Cardiac fibroblast (primary cell): ENCODE measurements around the gene FAM131B.

Experiments used
- DNase-seq, 2 donors: peaks; one replicate each; pipeline versions ENCODE4 v3.0.0 to v3.0.0-alpha.2; 2010; ENCODE audit warnings: low read depth in 2 of 2
- H3K4me3 ChIP-seq, 2 donors: replicated peaks in 1 of 2; 1 replicate in 1 of 2; 2 replicates in 1 of 2; pipeline ENCODE4 v1.5.1; 2011; ENCODE audit warnings: low read depth in 2 of 2, low read length in 2 of 2, mild to moderate bottlenecking in 2 of 2, moderate library complexity in 1 of 2
- CTCF ChIP-seq: IDR thresholded peaks from one replicate; pipeline ENCODE4 v1.5.1; 2011; ENCODE audit warnings: low read depth, mild to moderate bottlenecking, low read length, inconsistent platforms

Gene FAM131B

DNA sequence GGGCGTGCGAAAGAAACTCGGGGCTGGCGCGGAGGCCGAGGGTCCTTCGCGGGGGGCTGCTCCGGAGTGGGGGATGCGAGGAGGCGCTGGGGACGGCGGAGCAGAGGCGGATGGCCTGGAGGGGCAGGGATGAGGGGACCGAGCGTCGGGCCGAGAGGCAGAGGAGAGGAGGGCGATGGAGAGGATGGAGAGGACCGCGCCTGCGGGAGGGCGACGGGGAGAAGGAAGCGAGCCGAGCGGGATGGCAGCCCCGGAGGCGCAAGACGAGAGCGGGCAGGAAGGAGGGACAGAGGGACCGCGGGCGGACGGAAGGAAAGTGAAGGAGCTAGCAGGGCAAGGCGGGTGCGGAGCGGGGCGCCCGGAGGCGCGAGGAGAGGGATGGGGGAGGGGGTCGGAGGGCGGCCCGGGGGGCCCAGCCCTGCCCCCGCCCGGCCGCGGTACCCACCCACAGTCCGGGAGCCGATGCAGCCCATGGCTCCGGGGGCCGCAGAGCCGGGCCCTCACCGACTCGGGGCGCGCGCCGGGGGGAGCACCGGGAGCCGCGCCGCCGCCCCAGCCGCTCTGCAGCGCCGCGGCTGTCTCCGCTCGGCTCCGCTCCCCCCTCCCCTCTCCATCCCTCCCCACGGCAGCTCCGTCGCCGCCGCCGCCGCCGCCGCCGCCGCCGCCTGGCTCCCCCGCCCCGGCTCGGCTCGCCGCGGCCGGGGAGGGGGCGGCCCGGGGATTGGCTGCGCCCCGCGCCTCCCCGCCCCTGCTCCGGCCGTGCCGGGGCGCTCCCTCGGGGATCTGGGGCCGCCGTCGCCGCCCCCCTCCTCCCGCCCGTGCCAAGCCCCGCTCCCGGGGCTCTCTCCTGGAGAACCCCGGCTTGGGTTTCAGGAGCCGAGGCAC is at the start of gene FAM131B:
TSS of gene FAM131B (minus strand) at position 583 of the 885 bp plus-strand sequence. CDS start at position 473, 110 bp downstream.
- peak within 1 kb of the TSS; percentile 52 to 54 for H3K4me3 ChIP-seq
- no peak for DNase-seq
- no peak for TF ChIP-seq CTCF

GRCh38 chr7:143411976-143412708 is 49.6 kb upstream of the FAM131B start:
- H3K4me3 ChIP-seq = no peak overlapping the region

DNA sequence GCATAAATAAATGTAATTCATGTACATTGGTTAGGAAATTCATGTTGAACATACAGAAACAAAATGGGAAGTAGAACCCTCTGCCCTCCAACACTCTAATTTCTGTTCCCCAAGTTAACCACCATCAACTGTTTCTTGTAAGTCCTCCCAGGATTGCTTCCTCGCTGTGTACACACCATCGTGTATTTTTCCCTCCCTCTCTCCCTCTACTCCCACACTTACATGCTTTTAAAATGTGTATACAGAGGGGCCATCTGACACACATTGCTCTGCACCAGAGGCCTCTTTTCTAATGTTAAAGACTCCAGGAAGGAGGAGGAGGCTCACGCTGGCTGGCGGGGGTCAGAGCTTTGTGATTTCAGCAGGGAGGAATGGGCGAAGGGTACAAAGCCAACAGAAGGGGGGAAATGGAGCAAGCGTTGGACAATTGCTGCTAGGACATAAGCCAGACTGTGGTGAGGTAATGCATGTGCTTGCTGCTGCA is 48.0 kb upstream of the FAM131B start:
- DNase-seq = peak; percentile 74 to 78
- H3K4me3 ChIP-seq = no peak overlapping the region
- TF ChIP-seq CTCF = no peak

More at GRCh38 chr7:143411976-143412708, 49.6 kb upstream of the FAM131B start:
- TF ChIP-seq CTCF = no peak
- no peak for DNase-seq

GRCh38 chr7:143408686-143409561 is 46.4 kb upstream of the FAM131B start, which contains the start of gene EPHA1:
Gene EPHA1, minus strand, starts transcription at chr7:143408856. Its CDS starts 51 bp downstream, at chr7:143408805.
- DNase-seq = peak in 1 of 2 donors; percentile 16
- TF ChIP-seq CTCF = peak; percentile 23
- H3K4me3 ChIP-seq = no peak within 1 kb of the TSS

- H3K4me3 ChIP-seq = no peak overlapping the region
- no peak for TF ChIP-seq CTCF
- no peak for DNase-seq
These were observed 45.8 kb upstream of the FAM131B start for GRCh38 chr7:143408252-143408685.
